Measurements from ENCODE around the gene USP47. TPM values are rescaled to one million over a fixed set of nuclear protein-coding genes. Genes with fewer than 3 reads are reported as not detected.

The USP47 gene
- total RNA-seq, 1 experiment from 2014 or later = 50.4 TPM

GRCh38 chr11:11946180-11946579, 104.4 kb downstream of the USP47 start:
- Histone ChIP-seq H3K36me3 (ENCODE audit: control insufficient read depth, insufficient read depth, low read length) (no peaks in the 10 kb centered on the region; the same call in 1 of the 2 replicates), H3K4me1 (no peaks in the 10 kb centered on the region), H3K4me3 (ENCODE audit: low read depth, low read length) (no peak overlapping the region), H3K27me3 (replicated peaks; ENCODE audit: control insufficient read depth, insufficient read depth, low read length) (no peaks in the 10 kb centered on the region), H3K9me3 (no peaks in the 10 kb centered on the region)
- no peaks in the 10 kb centered on the region for H3K27me3 Mint-ChIP-seq (ENCODE audit: insufficient read depth, unreplicated experiment)
- H3K27ac Mint-ChIP-seq (ENCODE audit: unreplicated experiment) = no peak overlapping the region
- BruUV-seq (replicated peaks) = no TSS peak
- no peak overlapping the region for H3K4me3 Mint-ChIP-seq (ENCODE audit: unreplicated experiment)
- no peak for TF ChIP-seq CTCF (IDR thresholded peaks at IDR 0.05; ENCODE audit: insufficient read depth in 1 of 2, low read depth in 1 of 2, low read length in 1 of 2, severe bottlenecking in 1 of 2, unreplicated experiment in 1 of 2)
- CTCF ChIA-PET = no interaction called here
- intact Hi-C loops (cut with micrococcal nuclease; ENCODE audit: unreplicated experiment) = no loop called here
- no peaks in the 10 kb centered on the region for H3K9me3 Mint-ChIP-seq (ENCODE audit: unreplicated experiment)
- POLR2A ChIA-PET = no interaction called here
- peaks cover 58% of the 10 kb centered on the region for H3K36me3 Mint-ChIP-seq (ENCODE audit: insufficient read depth, unreplicated experiment)
- peaks cover 7% of the 10 kb centered on the region for H3K4me1 Mint-ChIP-seq (ENCODE audit: low read depth, unreplicated experiment)
- no peak for DNase-seq

GRCh38 chr11:11946878-11947277, 105.1 kb downstream of the USP47 start:
- Histone ChIP-seq H3K4me1 (no peaks in the 10 kb centered on the region), H3K9me3 (no peaks in the 10 kb centered on the region), H3K27me3 (replicated peaks; ENCODE audit: control insufficient read depth, insufficient read depth, low read length) (no peaks in the 10 kb centered on the region), H3K4me3 (ENCODE audit: low read depth, low read length) (no peak overlapping the region), H3K36me3 (ENCODE audit: control insufficient read depth, insufficient read depth, low read length) (peaks cover 1% of the 10 kb centered on the region; the same call in 1 of the 2 replicates)
- H3K4me1 Mint-ChIP-seq (ENCODE audit: low read depth, unreplicated experiment) = peaks cover 7% of the 10 kb centered on the region
- TF ChIP-seq CTCF (IDR thresholded peaks at IDR 0.05; ENCODE audit: insufficient read depth in 1 of 2, low read depth in 1 of 2, low read length in 1 of 2, severe bottlenecking in 1 of 2, unreplicated experiment in 1 of 2) = no peak
- no peak overlapping the region for H3K4me3 Mint-ChIP-seq (ENCODE audit: unreplicated experiment)
- H3K9me3 Mint-ChIP-seq (ENCODE audit: unreplicated experiment) = no peaks in the 10 kb centered on the region
- BruUV-seq (replicated peaks) = no TSS peak
- ChIA-PET CTCF (interaction anchor here (1.3 to 2.2 kb wide), 2 partner anchors 97 to 148 kb away, joined by 3 to 5 read pairs; no protein-coding TSS in a partner anchor), POLR2A (no interaction called here)
- H3K27ac Mint-ChIP-seq (ENCODE audit: unreplicated experiment) = no peak overlapping the region
- H3K27me3 Mint-ChIP-seq (ENCODE audit: insufficient read depth, unreplicated experiment) = no peaks in the 10 kb centered on the region
- no peak for DNase-seq
- intact Hi-C loops (cut with micrococcal nuclease; ENCODE audit: unreplicated experiment) = no loop called here
- peaks cover 63% of the 10 kb centered on the region for H3K36me3 Mint-ChIP-seq (ENCODE audit: insufficient read depth, unreplicated experiment)

- Mint-ChIP-seq H3K4me1 (ENCODE audit: low read depth, unreplicated experiment) (peaks cover 7% of the 10 kb centered on the region), H3K27me3 (ENCODE audit: insufficient read depth, unreplicated experiment) (no peaks in the 10 kb centered on the region), H3K9me3 (ENCODE audit: unreplicated experiment) (no peaks in the 10 kb centered on the region), H3K4me3 (ENCODE audit: unreplicated experiment) (no peak overlapping the region), H3K27ac (ENCODE audit: unreplicated experiment) (no peak overlapping the region), H3K36me3 (ENCODE audit: insufficient read depth, unreplicated experiment) (peaks cover 65% of the 10 kb centered on the region)
- Histone ChIP-seq H3K4me1 (no peaks in the 10 kb centered on the region), H3K36me3 (ENCODE audit: control insufficient read depth, insufficient read depth, low read length) (peaks cover 1% of the 10 kb centered on the region; the same call in 1 of the 2 replicates), H3K4me3 (ENCODE audit: low read depth, low read length) (no peak overlapping the region), H3K27me3 (replicated peaks; ENCODE audit: control insufficient read depth, insufficient read depth, low read length) (no peaks in the 10 kb centered on the region), H3K9me3 (no peaks in the 10 kb centered on the region)
- BruUV-seq (replicated peaks) = no TSS peak
- no peak for DNase-seq
- CTCF ChIA-PET = interaction anchor here (1.1 to 2.2 kb wide), 3 partner anchors 19 to 149 kb away, joined by 3 to 5 read pairs (median 3); no protein-coding TSS in a partner anchor
- POLR2A ChIA-PET = no interaction called here
- TF ChIP-seq CTCF (IDR thresholded peaks at IDR 0.05; ENCODE audit: insufficient read depth in 1 of 2, low read depth in 1 of 2, low read length in 1 of 2, severe bottlenecking in 1 of 2, unreplicated experiment in 1 of 2) = no peak
- intact Hi-C loops (cut with micrococcal nuclease; ENCODE audit: unreplicated experiment) = no loop called here
These were observed 106.1 kb downstream of the USP47 start for GRCh38 chr11:11947825-11948224.
